Left lung (tissue), 14 donors: ENCODE measurements around the gene B3GNT3. TPM values are rescaled to one million over a fixed set of nuclear protein-coding genes. Genes with fewer than 3 reads are reported as not detected.

ENCODE experiments used
- ATAC-seq: fragments of 200-7000 bp; cut with Tn5 transposase; one replicate; pipeline ENCODE4 v1.9.1; 2020; ENCODE audit warnings: moderate library complexity
- DNase-seq, 4 donors: peaks; one replicate each; pipeline ENCODE4 v3.0.0-alpha.2; 2013 to 2020
- H3K27ac ChIP-seq, 2 donors: fragments of 200-600 bp; sonication (generic) in 1 of 2; one replicate each; pipeline versions ENCODE4 v1.5.0 to v1.8.0; 2020 to 2021
- H3K27me3 ChIP-seq, 2 donors: fragments of 200-600 bp; sonication (generic) in 1 of 2; one replicate each; pipeline versions ENCODE4 v1.5.0 to v1.8.0; 2020 to 2021
- H3K36me3 ChIP-seq, 2 donors: fragments of 200-600 bp; sonication (generic) in 1 of 2; one replicate each; pipeline versions ENCODE4 v1.5.0 to v1.8.0; 2020 to 2021
- H3K4me1 ChIP-seq, 2 donors: fragments of 200-600 bp; one replicate each; pipeline ENCODE4 v1.8.0; 2021
- H3K4me3 ChIP-seq, 2 donors: fragments of 200-600 bp; sonication (generic) in 1 of 2; one replicate each; pipeline versions ENCODE4 v1.5.0 to v1.8.0; 2020 to 2021; ENCODE audit warnings: mild to moderate bottlenecking in 1 of 2
- H3K9me3 ChIP-seq, 2 donors: fragments of 200-600 bp; sonication (generic) in 1 of 2; one replicate each; pipeline versions ENCODE4 v1.5.0 to v1.8.0; 2020 to 2021
- intact Hi-C, 2 donors: fragments of 100-400 bp; cut with DNase I; formaldehyde crosslinking; loops; one replicate each; pipeline versions ENCODE4 v1.11.2 to v1.14.2; 2022
- long read RNA-seq, 12 donors: library from polyadenylated mRNA in 2 of 12; unstranded in 2 of 12; transcript quantifications; one replicate each; pipeline ENCODE4 v2.0.0 and lab custom pipeline, GENCODE V29; 2019 to 2026
- polyA plus RNA-seq, 6 donors: library from polyadenylated mRNA; unstranded; fragments of 120-200 nt; gene quantifications; one replicate each; pipeline ENCODE4 v1.2.1, GENCODE V29; 2013; ENCODE audit not compliant: insufficient read length in 6 of 6
- total RNA-seq, 2 donors: library from RNA; stranded (reverse); fragmentation: NEBNext Ultra II Directional; extraction: Animal tissue kit (Norgen Biotek cat#: 25700); gene quantifications; one replicate each; pipeline ENCODE4 v1.2.1, GENCODE V29; 2021
- TF ChIP-seq, protein P1 (sequence below), 2 donors: fragments of 200-600 bp; sonication (generic) in 1 of 2; IDR thresholded peaks; one replicate each; pipeline versions ENCODE4 v1.5.0 to v1.8.0; 2021; ENCODE audit warnings: antibody characterized with exemption in 2 of 2
- donor health status: DM: no; HTN: yes; CAD: no.
- donor health status: DM: no; HTN: no; CAD: no.

B3GNT3 gene, protein sequence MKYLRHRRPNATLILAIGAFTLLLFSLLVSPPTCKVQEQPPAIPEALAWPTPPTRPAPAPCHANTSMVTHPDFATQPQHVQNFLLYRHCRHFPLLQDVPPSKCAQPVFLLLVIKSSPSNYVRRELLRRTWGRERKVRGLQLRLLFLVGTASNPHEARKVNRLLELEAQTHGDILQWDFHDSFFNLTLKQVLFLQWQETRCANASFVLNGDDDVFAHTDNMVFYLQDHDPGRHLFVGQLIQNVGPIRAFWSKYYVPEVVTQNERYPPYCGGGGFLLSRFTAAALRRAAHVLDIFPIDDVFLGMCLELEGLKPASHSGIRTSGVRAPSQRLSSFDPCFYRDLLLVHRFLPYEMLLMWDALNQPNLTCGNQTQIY
- total RNA-seq (1 to 10 TPM; 2.1 to 5.2 TPM), polyA plus RNA-seq (under 1 TPM in 2 of 6 donors, not detected in 4; 0.12 to 0.13 TPM)
- long read RNA-seq, donor 1: 0 reads
- long read RNA-seq, donor 2, partial matches to known transcripts: 0 of 1 reads
- long read RNA-seq, donor 2, other reads (novel, unspliced or antisense): 0 of 1 reads
- long read RNA-seq, donor 3: 0 reads
- long read RNA-seq, donor 4: 0 reads
- long read RNA-seq, donor 5: 0 reads
- long read RNA-seq, donor 6: 0 reads
- long read RNA-seq, donor 7: 0 reads
- long read RNA-seq, donor 8: 0 reads
- long read RNA-seq, donor 9: 0 reads
- long read RNA-seq, donor 10, partial matches to known transcripts: 0 of 1 reads
- long read RNA-seq, donor 10, other reads (novel, unspliced or antisense): 1 of 1 reads
- long read RNA-seq, donor 11: 0 reads
- long read RNA-seq, donor 12: 0 reads

DNA sequence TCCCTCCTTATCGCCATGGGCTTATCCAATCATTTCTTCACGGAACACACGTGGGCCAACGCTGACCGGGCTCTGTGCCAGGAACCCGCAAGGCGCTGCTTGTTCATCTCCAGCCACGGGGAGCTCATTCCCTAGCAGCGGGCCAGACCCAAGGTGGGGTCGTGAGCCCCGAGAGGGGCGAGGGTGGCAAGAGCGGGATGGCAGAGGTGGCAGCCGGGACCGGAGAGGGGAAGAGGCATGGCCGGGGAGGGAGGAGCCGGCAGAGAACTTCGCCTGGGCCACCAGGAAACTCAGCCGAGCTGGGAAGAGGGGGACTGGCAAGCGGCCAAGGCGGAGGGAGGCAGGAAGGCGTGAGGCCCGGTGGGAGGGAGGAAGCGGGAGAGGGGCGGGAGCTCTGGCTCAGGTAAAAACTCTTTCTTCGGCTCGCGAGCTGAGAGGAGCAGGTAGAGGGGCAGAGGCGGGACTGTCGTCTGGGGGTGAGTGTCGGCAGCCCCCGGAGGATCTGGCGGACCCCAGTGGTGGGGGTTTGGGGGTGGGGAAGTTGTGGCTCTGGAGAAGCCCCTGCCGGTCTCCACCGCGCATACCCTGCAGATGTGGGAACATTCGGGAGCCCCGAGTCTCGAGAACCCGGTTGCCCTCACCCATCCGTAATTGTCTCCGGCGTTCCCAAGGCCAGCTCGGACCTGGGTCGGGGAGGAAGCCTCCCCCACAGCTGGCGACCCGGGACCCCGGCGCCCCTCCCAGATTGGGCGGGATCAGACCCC, at the start of gene B3GNT3:
TSS of gene B3GNT3 (plus strand) at position 408 of the 764 bp plus-strand sequence. CDS start 12,670 bp downstream, outside the sequence.
- peak; percentile 47 for ATAC-seq
- Histone ChIP-seq H3K27me3 (peaks cover 20 to 99% of the 10 kb centered on the region in 2 donors), H3K4me1 (peaks cover 3 to 10% of the 10 kb centered on the region in 2 donors), H3K36me3 (no peaks in the 10 kb centered on the region), H3K27ac (no peak within 1 kb of the TSS), H3K4me3 (peak within 1 kb of the TSS in 1 of 2 donors; percentile 16), H3K9me3 (no peaks in the 10 kb centered on the region)
- TF ChIP-seq, protein P1, sequence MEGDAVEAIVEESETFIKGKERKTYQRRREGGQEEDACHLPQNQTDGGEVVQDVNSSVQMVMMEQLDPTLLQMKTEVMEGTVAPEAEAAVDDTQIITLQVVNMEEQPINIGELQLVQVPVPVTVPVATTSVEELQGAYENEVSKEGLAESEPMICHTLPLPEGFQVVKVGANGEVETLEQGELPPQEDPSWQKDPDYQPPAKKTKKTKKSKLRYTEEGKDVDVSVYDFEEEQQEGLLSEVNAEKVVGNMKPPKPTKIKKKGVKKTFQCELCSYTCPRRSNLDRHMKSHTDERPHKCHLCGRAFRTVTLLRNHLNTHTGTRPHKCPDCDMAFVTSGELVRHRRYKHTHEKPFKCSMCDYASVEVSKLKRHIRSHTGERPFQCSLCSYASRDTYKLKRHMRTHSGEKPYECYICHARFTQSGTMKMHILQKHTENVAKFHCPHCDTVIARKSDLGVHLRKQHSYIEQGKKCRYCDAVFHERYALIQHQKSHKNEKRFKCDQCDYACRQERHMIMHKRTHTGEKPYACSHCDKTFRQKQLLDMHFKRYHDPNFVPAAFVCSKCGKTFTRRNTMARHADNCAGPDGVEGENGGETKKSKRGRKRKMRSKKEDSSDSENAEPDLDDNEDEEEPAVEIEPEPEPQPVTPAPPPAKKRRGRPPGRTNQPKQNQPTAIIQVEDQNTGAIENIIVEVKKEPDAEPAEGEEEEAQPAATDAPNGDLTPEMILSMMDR (IDR thresholded peaks at IDR 0.05): no peak
- intact Hi-C loops: no loop called here
- peak in 2 of 4 donors; percentile 72 to 81 for DNase-seq

GRCh38 chr19:17747205-17748098, 47.5 kb upstream of the B3GNT3 start:
- TF ChIP-seq, protein P1 (IDR thresholded peaks at IDR 0.05): no peak
- no peaks in the 10 kb centered on the region for H3K27me3 ChIP-seq
- no peak overlapping the region for H3K27ac ChIP-seq
- H3K4me1 ChIP-seq: peaks cover 4 to 54% of the 10 kb centered on the region in 2 donors
- H3K9me3 ChIP-seq: no peaks in the 10 kb centered on the region
- peak; percentile 99 for ATAC-seq
- intact Hi-C loops: no loop called here
- no peaks in the 10 kb centered on the region for H3K36me3 ChIP-seq
- H3K4me3 ChIP-seq: peak overlapping the region; percentile 36 to 60
- peak; percentile 52 to 96 (median 91) for DNase-seq

DNA sequence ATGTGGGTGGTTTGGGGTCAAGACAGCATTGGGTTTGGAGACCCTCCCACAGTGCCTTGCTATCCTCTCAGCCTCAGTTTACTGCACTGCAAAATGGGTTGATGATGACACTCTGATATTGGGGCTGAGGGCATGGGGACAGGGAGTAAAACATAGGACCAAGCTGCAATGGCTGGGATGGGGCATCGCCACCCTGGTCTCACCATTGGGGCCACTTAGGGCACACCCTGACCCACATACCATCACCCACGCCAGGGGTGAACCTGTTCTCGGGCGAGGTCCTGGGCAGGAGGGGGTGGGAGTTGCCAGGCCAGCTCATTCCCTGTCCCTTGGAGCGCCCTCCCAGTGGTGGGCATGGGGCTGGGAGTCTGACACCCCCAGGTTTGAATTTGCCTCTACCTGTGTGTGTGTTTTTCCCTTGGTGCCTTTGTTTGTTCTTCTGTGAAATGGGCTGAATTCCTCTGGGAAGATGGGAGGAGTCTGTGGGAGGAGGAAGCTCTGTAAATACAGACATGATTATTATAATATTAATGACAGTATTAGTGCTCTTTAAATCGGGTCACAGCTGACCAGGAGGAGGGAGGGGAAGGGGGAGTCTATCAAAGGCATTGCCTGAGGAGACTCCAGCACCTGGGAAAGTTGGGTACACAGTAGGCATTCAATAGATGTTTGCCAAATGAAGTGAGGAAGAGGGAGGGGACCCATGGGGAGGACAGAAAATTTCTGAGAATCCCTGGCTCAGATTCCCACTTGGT, 45.9 kb upstream of the B3GNT3 start:
- H3K4me3 ChIP-seq: no peak overlapping the region
- H3K36me3 ChIP-seq: no peaks in the 10 kb centered on the region
- no peak for DNase-seq
- H3K4me1 ChIP-seq: peaks cover 4 to 65% of the 10 kb centered on the region in 2 donors
- intact Hi-C loops: no loop called here
- TF ChIP-seq, protein P1 (IDR thresholded peaks at IDR 0.05): no peak
- no peak for ATAC-seq
- no peaks in the 10 kb centered on the region for H3K27me3 ChIP-seq
- no peak overlapping the region for H3K27ac ChIP-seq
- no peaks in the 10 kb centered on the region for H3K9me3 ChIP-seq

- Histone ChIP-seq H3K27ac (peak overlapping the region in 1 of 2 donors; percentile 80), H3K9me3 (no peaks in the 10 kb centered on the region), H3K27me3 (no peaks in the 10 kb centered on the region), H3K4me1 (peaks cover 4 to 73% of the 10 kb centered on the region in 2 donors), H3K4me3 (no peak overlapping the region), H3K36me3 (no peaks in the 10 kb centered on the region)
- no peak for DNase-seq
- TF ChIP-seq, protein P1 (IDR thresholded peaks at IDR 0.05): no peak
- no peak for ATAC-seq
- intact Hi-C loops: no loop called here
Observed at GRCh38 chr19:17749912-17750317, 45.0 kb upstream of the B3GNT3 start.
